Measurements from ENCODE around the gene NANOG.

GRCh38 chr12:7844116-7844515 is 54.9 kb downstream of the NANOG start:
- TF ChIP-seq, protein P1, sequence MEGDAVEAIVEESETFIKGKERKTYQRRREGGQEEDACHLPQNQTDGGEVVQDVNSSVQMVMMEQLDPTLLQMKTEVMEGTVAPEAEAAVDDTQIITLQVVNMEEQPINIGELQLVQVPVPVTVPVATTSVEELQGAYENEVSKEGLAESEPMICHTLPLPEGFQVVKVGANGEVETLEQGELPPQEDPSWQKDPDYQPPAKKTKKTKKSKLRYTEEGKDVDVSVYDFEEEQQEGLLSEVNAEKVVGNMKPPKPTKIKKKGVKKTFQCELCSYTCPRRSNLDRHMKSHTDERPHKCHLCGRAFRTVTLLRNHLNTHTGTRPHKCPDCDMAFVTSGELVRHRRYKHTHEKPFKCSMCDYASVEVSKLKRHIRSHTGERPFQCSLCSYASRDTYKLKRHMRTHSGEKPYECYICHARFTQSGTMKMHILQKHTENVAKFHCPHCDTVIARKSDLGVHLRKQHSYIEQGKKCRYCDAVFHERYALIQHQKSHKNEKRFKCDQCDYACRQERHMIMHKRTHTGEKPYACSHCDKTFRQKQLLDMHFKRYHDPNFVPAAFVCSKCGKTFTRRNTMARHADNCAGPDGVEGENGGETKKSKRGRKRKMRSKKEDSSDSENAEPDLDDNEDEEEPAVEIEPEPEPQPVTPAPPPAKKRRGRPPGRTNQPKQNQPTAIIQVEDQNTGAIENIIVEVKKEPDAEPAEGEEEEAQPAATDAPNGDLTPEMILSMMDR (IDR thresholded peaks at IDR 0.05; ENCODE audit: insufficient read depth, low read depth, low read length), result no peak
- no peak for TF ChIP-seq EZH2 (IDR thresholded peaks at IDR 0.05; ENCODE audit: insufficient read depth, low read length)

Measured in astrocyte (in vitro differentiated cells and primary cell).